Measurements from ENCODE around the gene PARD3B. TPM values are rescaled to one million over a fixed set of nuclear protein-coding genes. Genes with fewer than 3 reads are reported as not detected.

PARD3B gene
- total and polyA plus RNA-seq, 10 of the 15 experiments (the other 5 are each of a cell fraction or from before 2014, with no cell fraction given), result 0.01 to 0.54 (median 0.07) TPM; not detected in 7

DNA sequence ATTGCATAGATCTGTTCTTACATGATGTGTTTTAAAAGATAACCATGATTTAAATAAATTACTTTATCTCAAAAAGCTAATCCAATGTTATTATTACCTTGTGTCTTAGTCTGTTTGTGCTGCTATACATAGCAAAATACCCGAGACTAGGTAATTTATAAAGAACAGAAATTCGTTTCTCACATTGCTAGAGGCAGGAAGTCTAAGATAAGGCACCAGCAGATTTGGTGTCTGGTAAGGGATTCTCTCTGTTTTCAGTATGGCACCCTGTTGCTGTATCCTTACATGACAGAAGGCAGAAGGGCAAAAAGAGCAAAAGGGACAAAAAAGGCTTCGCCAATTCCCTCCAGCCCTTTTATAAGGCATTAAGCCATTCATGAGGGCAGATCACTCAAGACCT lies 533.9 kb downstream of the PARD3B start (continued):
- TF ChIP-seq, protein P1, sequence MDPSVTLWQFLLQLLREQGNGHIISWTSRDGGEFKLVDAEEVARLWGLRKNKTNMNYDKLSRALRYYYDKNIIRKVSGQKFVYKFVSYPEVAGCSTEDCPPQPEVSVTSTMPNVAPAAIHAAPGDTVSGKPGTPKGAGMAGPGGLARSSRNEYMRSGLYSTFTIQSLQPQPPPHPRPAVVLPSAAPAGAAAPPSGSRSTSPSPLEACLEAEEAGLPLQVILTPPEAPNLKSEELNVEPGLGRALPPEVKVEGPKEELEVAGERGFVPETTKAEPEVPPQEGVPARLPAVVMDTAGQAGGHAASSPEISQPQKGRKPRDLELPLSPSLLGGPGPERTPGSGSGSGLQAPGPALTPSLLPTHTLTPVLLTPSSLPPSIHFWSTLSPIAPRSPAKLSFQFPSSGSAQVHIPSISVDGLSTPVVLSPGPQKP (IDR thresholded peaks at IDR 0.05; ENCODE audit: low read depth, low read length), result no peak
- TF ChIP-seq, protein P2, sequence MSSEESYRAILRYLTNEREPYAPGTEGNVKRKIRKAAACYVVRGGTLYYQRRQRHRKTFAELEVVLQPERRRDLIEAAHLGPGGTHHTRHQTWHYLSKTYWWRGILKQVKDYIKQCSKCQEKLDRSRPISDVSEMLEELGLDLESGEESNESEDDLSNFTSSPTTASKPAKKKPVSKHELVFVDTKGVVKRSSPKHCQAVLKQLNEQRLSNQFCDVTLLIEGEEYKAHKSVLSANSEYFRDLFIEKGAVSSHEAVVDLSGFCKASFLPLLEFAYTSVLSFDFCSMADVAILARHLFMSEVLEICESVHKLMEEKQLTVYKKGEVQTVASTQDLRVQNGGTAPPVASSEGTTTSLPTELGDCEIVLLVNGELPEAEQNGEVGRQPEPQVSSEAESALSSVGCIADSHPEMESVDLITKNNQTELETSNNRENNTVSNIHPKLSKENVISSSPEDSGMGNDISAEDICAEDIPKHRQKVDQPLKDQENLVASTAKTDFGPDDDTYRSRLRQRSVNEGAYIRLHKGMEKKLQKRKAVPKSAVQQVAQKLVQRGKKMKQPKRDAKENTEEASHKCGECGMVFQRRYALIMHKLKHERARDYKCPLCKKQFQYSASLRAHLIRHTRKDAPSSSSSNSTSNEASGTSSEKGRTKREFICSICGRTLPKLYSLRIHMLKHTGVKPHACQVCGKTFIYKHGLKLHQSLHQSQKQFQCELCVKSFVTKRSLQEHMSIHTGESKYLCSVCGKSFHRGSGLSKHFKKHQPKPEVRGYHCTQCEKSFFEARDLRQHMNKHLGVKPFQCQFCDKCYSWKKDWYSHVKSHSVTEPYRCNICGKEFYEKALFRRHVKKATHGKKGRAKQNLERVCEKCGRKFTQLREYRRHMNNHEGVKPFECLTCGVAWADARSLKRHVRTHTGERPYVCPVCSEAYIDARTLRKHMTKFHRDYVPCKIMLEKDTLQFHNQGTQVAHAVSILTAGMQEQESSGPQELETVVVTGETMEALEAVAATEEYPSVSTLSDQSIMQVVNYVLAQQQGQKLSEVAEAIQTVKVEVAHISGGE (CRISPR knock-in tag; IDR thresholded peaks at IDR 0.05), result no peak
- TF ChIP-seq PML (IDR thresholded peaks at IDR 0.05; ENCODE audit: low read length) (no peak), ZNF207 (IDR thresholded peaks at IDR 0.05; ENCODE audit: borderline replicate concordance) (no peak)

DNA sequence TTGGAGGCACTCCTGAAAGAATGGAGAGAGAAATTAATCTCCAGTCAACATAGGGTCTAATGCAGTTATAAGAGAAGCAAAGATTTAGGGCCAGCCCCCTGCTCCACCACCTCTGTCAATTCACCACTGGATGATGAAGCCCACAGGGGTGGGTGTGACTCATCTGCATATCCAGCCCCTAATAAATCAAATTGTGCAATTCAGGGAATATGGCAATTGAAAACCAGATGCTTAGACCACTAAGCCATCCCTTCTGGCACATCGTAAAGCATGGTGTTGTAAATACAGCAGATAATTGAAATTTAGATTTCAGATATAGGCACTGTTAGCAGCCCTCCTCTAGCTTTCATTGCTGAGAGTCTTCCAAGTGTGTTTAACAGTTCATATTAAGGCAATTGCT lies 541.4 kb downstream of the PARD3B start:
- TF ChIP-seq NFXL1 (IDR thresholded peaks at IDR 0.05; ENCODE audit: borderline replicate concordance), result no peak
- TF ChIP-seq IKZF1 (conservative IDR thresholded peaks at IDR 0.05), result no peak
- no peak for TF ChIP-seq EZH2 (IDR thresholded peaks at IDR 0.05; ENCODE audit: borderline replicate concordance, control insufficient read depth, low read depth, low read length)
- no peak for TF ChIP-seq SMAD1 (IDR thresholded peaks at IDR 0.05; ENCODE audit: low read depth, partially characterized antibody)
- TF ChIP-seq TCF3 (IDR thresholded peaks at IDR 0.05; ENCODE audit: borderline replicate concordance, insufficient read depth, low read depth, low read length), result no peak
- TF ChIP-seq MTA3 (IDR thresholded peaks at IDR 0.05; ENCODE audit: borderline replicate concordance, low read length), result no peak
- TF ChIP-seq, protein P3, sequence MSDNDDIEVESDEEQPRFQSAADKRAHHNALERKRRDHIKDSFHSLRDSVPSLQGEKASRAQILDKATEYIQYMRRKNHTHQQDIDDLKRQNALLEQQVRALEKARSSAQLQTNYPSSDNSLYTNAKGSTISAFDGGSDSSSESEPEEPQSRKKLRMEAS (IDR thresholded peaks at IDR 0.05; ENCODE audit: low read depth, low read length), result no peak
- TF ChIP-seq, protein P4, sequence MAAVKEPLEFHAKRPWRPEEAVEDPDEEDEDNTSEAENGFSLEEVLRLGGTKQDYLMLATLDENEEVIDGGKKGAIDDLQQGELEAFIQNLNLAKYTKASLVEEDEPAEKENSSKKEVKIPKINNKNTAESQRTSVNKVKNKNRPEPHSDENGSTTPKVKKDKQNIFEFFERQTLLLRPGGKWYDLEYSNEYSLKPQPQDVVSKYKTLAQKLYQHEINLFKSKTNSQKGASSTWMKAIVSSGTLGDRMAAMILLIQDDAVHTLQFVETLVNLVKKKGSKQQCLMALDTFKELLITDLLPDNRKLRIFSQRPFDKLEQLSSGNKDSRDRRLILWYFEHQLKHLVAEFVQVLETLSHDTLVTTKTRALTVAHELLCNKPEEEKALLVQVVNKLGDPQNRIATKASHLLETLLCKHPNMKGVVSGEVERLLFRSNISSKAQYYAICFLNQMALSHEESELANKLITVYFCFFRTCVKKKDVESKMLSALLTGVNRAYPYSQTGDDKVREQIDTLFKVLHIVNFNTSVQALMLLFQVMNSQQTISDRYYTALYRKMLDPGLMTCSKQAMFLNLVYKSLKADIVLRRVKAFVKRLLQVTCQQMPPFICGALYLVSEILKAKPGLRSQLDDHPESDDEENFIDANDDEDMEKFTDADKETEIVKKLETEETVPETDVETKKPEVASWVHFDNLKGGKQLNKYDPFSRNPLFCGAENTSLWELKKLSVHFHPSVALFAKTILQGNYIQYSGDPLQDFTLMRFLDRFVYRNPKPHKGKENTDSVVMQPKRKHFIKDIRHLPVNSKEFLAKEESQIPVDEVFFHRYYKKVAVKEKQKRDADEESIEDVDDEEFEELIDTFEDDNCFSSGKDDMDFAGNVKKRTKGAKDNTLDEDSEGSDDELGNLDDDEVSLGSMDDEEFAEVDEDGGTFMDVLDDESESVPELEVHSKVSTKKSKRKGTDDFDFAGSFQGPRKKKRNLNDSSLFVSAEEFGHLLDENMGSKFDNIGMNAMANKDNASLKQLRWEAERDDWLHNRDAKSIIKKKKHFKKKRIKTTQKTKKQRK (IDR thresholded peaks at IDR 0.05; ENCODE audit: low read depth, low read length), result no peak
- TF ChIP-seq POU2F2 (IDR thresholded peaks at IDR 0.05; ENCODE audit: borderline replicate concordance, low read depth, low read length), result no peak
- no peak for TF ChIP-seq PAX8 (IDR thresholded peaks at IDR 0.05)
- TF ChIP-seq CBX5 (IDR thresholded peaks at IDR 0.05; ENCODE audit: low read depth), result no peak
- no peak for TF ChIP-seq ATF7 (IDR thresholded peaks at IDR 0.05; ENCODE audit: low read depth)
- DNase-seq (ENCODE audit: low read depth, low spot score) (no peak), FAIRE-seq (no peak), ATAC-seq (no peak)
- H3K4me2 ChIP-seq (ENCODE audit: control insufficient read depth, insufficient read depth), result no peak overlapping the region
- in situ Hi-C loops (cut with MboI) (no loop called here), intact Hi-C loops (cut with micrococcal nuclease; ENCODE audit: unreplicated experiment) (no loop called here)
- H3K27ac ChIP-seq (ENCODE audit: control insufficient read depth, insufficient read depth), result no peak overlapping the region
- H3K27me3 ChIP-seq (replicated peaks in 1 of 2; ENCODE audit: control insufficient read depth in 2 of 2, insufficient read depth in 2 of 2, low read length in 1 of 2), result no peaks in the 10 kb centered on the region
- POLR2A ChIA-PET, result no interaction called here
- H3K9ac ChIP-seq (ENCODE audit: control insufficient read depth, insufficient read depth, low read length), result no peak overlapping the region
- H2AFZ ChIP-seq (ENCODE audit: control insufficient read depth, low read depth, low read length), result no peak overlapping the region
- no peak overlapping the region for H3K4me3 ChIP-seq
- 47% methylated on average over 1 of the region's 1 CpG for WGBS (ENCODE audit: insufficient coverage, insufficient replicate concordance, low lambda C conversion rate, missing lambda C conversion rate)
- RAD21 ChIA-PET (ENCODE audit: unreplicated experiment), result no interaction called here
- no peaks in the 10 kb centered on the region for H3K9me3 ChIP-seq (replicated peaks; ENCODE audit: control insufficient read depth, insufficient read depth, low read length)
- CTCF ChIA-PET, result no interaction called here
- H3K36me3 ChIP-seq (ENCODE audit: control insufficient read depth in 2 of 2, insufficient read depth in 2 of 2, low read length in 1 of 2), result no peaks in the 10 kb centered on the region
- no peaks in the 10 kb centered on the region for H3K79me2 ChIP-seq (ENCODE audit: control insufficient read depth, insufficient read depth, low read length)
- no TSS peak for BruUV-seq (replicated peaks)
- no peaks in the 10 kb centered on the region for H4K20me1 ChIP-seq (ENCODE audit: control insufficient read depth, insufficient read depth)
- H3K4me1 ChIP-seq (ENCODE audit: control insufficient read depth, insufficient read depth, low read length), result no peaks in the 10 kb centered on the region
- SMC1A ChIA-PET (ENCODE audit: uncharacterized antibody, unreplicated experiment), result no interaction called here
